ENCODE results near the gene NR1D1.

Gene NR1D1

DNA sequence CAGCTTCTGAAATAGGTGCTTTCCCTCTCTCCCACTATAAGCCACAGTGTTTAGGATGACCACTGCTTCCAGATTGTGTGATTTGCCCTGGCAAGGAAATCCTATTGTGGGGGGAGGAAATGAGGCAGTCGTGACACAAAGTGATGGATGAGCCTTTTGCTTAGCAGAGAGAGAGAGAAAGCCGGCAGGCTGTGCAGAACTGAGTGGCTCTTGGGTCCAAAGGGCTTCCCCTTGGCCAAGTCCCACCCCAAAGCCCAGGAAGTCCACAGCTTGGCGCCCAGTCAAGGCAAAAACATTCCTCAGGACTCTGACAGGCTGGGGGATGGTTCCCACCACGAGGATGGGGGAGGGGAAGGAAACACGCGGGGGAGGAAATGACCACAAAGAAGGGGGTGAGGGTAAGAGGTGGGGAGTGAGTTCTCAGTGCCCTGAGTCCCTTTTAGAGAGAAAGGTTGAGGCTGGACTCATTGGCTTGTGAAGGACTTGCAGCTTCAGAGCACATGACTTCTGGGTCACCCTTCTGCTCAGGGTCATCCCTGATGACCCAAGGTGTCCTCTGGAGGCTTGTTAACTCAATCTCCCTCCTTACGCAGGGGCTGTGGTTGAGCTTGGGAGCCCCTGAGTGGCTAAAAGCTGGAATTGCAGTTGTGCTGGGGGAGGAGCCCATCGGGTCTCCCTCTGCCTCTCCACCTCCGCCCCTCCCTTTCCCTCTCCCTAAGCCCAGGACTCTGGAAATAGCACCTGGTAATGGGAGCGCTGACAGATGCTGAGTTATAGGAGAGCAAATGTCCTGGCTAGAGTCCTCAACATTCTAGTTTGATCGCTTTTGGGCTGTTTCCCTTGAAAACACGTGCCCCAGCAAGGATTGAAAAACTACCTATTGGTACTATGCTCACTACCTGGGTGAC, 11.1 kb upstream of the NR1D1 start:
- DNase-seq (ENCODE audit: low spot score): peak; percentile 95

DNA sequence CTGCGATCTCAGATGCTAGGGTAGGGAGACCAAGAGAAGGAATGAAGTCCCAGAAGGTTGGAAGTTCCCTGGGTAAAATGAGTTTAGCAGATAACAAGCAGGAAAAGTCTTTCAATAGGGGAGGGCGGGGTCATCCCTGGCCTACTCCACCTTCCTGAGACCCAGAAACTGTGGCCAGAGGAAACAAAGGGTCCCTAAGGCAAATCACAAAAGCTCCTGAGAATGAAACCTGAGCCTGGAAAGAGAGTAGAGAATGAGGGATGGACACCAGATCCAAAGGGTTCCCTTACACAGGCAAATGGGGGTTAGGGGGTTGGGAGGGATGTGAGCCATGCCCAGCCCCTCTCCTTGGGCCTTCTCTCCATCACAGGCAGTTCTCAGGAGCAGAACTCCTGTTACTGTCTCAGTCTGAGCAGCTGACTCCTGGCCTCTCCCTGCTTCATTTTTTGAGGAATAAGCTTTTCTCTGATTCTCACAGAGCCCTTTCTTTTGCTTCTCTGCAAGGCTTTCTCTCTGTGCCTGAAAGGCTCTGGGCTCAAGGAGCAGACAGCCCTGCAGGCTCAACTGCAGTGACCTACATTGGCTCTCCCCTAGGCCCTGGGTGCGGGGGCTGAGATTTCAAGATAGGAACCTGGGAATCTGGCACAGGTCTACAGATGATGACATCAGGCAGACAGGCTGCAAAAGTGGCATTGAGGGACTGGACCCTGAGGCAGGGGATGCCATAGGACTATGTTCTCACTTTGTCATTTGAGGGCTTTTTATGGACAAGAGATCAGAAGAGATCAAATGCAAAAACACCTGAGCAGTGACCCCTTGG, 9.8 kb upstream of the NR1D1 start:
- peak; percentile 89 for DNase-seq (ENCODE audit: low spot score)

DNA sequence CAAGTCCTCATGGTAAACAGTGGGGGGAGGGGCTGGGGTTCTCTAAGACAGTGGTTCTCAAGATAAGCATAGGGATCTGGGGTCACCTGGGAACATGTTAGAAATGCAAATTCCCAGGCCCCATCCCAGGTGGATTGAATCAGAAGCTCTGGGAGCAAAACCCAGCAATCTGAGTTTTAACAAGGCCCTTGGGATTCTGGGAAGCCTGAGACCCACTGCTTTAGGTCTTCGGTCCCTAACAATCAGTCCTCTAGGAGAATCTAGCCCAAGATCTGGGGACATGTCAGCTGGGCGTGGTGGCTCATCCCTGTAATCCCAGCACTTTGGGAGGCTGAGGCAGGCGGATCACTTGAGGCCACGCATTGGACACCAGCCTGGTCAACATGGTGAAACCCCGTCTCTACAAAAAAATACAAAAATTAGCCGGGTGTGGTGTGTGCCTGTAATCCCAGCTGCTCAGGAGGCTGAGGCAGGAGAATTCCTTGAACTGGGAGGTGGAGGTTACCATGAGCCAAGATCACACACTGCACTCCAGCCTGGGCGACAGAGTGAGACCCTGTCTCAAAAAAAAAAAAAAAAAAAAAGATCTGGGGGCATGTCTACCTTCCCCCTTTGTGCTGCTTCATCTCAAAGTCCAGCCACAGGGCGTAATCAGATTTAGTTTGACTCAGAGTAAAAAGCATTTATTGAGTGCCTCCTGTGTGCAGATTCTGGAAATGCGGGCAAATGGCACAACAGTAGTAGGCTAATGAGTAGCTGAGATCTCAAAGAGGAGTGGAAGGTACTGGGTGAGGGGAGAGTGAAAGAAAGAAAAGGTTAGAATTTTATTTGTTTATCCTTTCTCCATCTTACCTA, 8.8 kb upstream of the NR1D1 start:
- peak; percentile 47 for DNase-seq (ENCODE audit: low spot score)

DNA sequence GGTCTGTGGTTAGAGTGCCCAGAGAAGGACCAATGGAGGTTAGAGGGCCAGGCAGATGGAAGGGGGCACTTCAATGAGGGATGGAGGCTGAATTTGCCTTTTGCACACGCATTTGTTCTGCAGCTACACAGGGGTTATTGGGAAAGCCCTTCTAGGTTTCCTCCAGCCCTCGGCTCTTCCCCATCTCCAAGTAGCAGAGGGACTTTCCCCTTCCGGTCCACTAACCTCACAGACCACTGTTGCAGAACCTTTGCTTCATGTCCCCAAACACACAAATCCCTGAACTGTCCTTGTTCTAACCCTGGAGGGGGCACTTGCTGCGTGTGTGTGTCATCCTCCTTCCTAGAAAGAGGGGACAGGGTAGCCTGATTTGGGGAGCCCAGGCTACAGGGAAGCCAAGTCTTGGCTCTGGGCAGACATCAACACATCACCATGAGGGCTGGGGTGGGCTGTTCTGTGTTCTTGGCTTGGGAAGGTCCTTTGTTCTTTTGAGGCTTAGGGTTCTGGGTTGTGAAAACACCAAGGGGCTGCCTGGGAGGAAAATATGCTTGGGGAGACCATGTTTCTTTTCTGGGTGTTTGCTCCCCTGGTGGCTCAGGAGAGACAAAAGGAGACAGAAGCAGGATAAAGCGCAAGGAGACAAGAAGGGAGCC, 7.3 kb upstream of the NR1D1 start:
- peak; percentile 36 for DNase-seq (ENCODE audit: low spot score)

DNA sequence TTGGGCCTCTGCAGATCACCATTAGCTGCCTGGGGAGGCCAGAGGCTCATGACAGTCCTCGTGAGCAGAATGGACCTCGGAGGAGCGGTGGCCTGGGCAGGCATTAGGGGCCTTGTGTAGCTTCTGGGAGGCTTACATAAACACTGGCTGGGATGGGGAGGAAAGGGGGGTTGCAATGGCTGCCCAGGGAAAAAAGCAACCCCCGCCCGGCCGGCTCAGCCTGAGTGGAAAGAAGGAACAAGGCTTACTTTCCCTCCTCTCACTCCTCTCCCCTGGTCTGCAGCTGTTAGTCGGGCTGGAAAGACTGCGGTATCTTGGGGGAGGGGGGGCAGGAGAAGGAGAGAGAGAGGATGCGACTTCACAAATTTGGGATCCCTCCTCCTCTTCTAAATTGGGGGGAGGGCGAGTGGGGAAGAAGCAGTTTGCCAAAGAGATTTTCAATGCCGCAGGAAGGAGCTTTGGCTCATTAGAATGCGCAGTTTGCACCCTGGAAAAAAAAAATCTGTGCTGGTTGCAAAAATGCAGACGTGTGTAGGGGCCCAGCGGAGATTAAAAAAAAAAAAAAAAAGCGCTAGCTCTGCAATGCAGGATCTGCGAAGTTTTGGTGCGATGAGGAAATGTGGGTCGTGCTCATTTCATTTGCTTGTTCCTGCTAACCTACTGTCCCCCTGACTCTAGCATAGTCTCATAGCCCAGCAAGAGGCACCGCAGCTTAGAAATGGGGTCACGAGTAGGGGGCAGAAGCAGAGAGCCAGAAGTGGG, 6.6 kb upstream of the NR1D1 start:
- DNase-seq (ENCODE audit: low spot score): no peak

DNA sequence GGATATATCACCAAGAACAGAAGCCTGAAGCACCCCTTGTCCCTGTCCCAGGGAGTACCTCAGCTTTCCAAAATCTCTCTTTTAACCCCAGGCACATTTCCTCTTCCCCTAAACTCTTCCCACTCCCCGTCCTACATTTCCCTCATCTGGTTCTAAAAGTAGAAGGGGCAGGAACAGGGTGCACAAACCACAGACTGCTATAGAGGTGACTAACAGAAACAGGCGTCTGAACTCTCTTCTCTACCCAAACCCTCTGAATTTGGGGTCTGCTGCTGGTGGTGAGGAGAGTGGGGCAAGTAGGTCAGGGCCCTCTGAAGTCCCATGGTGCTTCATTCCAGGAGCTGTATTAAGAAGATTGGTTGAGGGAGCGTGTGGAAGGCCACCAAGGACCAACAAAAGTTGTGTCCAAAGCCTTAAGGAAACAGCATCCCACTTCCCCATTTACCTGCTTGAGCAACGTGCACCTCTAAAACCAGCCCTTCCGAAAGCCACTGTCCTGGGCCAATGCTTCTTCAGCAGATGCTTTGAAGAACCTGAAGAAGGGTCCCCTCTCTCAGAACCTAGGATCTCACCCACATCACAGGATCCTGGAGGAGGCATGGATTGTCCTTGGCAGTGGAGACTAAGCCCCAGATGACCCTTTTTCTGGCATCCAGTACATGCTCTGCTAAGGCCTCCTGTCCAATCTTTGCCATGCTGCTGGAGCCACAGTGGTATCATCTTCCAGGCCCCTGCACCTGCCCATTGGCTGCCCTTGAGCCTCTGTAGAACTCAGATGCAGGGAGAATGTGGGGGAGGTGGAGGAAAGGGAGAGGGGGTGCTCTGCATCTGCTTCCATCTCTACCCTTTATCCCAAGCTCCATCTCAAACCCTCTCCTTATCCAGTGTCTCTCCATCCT, 5.7 kb upstream of the NR1D1 start:
- peak; percentile 38 for DNase-seq (ENCODE audit: low spot score)

DNA sequence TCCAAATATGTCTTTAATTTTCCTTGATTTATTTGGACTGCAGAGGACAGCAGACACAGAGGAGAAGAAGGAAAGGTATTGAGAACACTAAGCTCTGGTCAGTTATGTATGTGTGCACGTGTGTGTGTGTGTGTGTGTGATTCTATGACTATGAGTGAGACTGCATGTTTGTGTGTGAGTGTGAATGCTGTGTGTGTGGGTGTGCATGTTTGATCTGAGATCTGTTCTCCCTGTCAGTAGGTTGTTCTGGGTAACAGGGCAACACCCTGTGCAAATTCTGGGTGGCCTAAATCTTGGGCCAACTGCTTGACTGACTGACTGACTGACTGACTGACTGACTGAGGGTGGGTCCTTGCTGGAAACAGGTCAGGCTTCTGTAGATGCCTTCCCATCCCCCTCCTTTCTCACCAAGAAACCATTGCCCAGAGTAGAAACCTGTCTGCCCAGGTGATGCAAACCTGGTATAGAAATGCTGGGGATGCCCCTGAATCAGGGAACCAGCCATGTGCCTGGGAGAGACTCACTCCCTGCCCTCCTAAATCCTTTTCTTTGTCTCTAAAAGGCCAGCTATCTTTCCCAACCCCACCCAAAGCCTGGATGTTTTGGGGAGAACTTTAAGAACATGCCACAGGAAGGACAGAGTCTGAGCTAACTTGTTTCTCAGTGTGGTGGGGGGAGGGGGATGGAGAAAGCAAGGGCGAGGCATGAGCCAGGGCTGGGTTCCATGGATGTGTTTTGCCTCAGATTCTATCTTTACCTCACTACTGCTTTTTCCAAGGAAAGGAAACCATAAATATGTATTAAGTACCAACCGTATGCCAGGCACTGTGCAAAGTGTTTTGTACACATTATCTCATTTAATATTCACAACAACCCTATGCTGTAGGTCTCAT, 4.5 kb upstream of the NR1D1 start:
- no peak for DNase-seq (ENCODE audit: low spot score)

DNA sequence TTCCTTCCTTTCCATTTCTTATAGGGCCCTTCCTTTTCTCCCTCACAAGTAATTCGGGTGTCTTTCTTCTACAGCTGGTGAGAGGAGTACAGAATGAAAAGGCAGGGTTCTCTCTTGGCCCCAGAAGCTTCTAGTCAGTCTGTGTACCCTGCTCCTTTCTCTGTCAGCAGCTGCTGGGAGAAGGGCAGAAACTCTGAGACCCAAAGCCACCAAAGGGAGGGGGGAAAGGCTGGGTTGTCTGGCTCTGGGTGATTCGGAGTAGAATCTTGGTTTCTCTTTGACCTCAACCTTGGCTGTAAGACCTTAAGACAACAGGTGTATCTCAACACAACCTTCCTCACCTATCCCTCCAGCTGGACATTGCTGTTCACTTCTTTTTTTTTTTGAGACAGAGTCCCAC, 3.3 kb upstream of the NR1D1 start:
- no peak for DNase-seq (ENCODE audit: low spot score)

DNA sequence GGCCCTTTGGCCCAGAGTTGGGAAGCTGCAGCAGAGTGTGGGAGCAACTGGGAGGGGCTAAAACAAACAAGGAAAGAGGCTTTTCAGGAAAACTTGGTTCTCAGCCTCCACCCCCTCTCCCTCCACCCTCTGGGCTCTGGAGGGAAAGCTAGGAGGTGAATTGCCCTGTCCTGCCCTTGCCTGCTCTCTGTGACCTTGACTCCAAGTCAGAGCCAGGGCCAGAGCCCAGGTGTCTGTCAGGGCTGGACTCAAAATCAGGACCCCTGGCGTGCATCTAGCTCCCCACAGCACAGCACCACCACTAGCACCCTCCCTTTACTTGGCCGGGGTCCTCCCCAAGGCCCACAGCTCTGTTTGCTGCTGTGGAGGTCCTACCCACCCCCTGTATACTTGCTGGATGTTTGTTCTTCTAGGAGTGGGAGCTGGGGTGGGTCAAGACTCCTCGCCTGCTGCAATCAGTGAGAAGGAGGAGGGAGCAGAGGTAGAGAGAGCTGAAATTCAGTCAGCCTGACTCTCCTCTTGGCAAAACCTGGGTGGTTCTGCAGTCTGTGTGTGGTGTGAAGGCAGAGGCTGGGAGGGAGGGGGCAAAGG, 2.8 kb upstream of the NR1D1 start:
- no peak for DNase-seq (ENCODE audit: low spot score)

DNA sequence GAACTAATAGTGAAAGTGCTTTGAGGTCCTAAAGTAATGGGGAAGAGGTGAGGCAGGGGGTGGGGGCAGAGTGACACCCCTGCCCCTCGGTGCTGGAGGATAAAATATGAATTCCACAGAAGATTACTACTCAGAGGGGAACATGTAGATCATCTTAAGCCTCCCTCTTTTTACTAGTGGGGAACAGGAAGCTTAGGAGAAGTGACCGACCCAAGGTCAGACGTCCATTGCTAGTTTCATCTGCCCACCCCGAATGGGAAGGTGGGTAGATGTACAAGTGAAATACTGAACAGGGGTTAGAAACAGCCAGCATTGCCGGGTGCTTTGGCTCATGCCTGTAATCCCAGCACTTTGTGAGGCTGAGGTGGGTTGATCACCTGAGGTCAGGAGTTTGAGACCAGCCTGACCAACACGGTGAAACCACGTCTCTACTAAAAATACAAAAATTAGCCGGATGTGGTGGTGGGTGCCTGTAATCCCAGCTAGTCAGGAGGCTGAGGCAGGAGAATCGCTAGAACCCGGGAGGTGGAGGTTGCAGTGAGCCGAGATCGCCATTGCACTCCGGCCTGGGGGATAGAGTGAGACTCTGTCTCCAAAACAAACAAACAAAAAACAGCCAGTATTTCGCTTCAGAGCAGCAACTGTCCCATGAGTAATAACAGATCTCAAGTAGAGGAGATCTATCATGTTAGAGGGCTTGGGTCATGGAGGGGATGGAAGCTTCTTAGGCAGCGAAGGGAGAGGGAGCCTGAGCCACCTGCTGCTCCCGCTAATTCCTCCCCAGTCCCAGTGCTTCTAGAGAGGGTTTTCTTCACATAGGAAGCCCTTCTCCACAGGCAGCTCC, 1.2 kb upstream of the NR1D1 start:
- no peak for DNase-seq (ENCODE audit: low spot score)

DNA sequence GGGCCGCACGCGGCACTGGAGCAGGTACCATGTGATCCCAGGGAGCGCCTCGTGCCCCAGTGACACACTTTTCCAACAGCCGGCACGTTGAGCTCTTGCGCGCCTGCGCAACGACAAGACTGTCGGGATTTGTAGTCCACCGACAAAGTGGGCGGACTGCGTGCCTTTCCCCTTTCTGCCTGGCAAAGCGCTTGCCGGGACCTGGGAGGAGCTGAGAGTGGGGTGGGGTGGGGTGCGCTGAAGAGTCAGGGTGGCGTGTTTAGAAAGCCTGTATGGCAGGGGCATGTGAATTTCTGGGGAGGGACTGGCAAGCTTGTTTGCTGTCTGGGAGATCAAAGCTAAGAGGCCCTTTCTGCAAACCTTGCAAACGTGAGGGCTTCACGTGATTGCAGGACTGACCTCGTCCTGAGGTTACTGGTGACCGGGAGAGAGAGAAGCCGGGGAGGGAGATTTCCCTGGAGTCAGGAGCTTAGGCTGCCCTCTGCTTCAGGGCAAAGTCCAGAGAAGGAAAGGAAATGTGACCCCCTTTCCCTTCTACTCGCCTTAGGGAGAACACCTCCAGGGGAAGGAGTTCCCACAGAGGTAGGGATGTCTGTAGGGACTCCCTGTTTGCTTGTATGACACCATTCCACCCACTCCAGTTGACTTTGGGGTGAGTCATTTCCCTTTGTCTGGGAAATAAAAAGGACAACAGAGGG, 429 bp upstream of the NR1D1 start:
- DNase-seq (ENCODE audit: low spot score): peak; percentile 98

DNA sequence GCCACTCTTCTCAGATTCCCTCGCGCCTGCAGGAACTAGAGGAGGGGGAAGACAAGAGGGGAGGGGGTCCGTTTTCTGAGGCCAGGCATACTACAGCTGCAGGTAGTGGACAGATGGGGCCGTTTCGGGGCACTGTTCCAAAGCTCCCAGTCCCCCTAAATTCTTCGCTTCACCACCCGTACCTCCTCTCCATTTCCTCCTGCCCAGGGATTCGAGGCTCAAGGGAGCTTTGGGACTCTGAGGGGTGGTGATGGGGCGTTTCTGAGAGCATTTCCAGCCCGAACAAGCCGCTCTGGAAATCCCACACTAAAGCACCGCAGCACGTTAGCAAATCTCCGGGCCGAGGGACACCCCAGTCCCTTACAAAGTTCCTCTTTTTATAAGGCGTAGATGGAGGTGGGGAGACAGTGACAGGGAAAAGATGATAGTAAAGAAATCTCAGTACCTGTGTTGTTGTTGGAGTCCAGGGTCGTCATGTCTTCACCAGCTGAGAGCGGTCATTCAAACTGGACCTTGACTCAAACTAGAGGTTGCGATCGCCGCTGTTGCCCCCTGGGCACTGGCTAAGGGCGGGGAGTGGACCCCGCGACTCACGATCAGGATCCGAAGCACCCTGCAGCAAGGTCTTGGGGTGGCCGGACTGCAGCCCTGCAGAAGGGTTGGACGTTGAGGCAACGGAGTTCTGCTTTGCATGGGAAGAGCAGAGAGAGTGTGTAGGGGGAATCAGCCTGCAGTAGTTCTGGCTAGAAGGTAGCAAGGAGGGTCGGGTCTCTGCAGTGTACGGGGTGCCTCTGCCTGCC, 570 bp downstream of the NR1D1 start:
- DNase-seq (ENCODE audit: low spot score): no peak

DNA sequence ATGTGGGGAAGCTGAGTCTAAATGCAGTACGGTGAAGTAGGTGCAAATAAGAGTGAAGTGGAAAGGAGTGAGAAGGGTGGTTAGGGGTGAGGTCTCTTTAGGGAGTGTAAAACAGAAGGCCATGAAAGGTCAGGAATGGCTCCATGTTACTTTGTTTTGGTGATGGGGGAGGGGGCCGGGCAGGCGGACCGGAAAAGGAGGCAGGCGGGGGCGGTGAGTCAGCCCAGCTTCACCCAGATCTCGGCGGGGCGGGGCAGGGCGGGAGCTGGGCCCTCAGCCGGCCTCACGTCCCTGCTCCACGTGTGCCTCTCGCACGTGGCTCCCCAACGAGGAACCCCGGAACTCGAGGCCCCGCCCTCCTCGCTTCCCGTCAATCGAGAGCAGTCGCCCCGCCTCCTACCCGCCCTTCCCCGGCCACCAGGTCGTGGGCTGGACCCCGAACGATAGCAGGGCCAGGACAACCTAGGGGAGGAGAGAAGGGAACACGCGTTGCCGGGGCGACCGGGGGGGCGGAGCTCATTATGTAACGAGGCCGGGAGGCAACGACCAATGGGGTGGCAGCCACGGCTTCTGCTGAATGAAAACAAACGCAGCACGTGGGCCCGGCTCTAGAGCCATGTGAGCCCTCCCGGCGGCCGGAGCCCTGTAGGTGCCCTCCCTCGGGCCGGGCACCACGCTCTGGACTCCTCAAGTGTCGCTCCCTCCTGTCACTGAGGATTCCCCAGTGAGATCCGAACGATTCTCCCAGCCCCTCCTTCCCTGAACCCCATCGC, 1.4 kb downstream of the NR1D1 start:
- DNase-seq (ENCODE audit: low spot score): peak; percentile 96

DNA sequence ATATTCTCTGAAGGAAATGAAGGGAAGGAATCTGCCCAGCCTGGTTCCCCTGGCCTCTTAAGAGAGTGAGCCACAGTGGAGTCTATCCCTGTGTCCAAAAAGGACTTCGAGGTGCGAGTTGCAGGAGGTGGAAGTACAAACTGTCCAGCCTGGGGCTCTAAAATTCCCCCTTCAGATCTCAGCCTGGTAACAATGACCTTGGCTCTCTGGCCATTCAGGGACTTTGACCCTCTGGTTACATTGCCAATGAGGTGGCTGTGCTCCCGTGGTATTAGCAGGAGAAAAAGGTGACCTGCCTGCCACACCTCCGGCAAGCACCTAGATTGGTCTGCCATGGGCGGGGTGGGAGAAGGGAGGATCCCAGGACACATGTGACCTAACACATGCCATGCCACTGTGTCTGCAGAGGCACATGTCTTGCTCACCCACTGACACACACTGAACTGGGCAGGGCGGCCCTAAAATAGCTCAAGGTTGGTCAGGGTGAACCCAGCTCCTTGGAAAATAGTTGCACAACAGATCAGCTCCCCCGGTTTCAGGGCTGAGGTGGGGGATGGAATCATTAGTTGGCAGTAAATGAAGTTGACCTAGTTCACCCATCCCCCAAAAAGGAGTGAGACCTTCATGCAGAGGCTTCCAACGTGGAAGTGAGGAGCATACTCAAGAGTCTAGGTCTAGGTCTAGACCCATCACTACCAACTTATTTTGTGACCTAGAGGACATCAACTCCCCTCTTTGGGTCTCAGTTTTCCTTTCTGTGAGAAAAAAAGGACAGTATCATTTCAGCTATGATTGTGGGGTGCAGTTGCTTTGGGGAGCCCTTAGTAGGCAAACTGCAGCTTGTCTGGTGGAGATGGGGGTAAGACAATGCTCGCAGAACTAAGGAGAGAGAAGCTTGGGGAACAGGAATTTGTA, 2.2 kb downstream of the NR1D1 start:
- DNase-seq (ENCODE audit: low spot score): no peak
